GM18907 (cell line): ENCODE data around the gene CACNA1F.
A peak's percentile ranks its signal among the peaks of the same experiment; 100 is the strongest.

Source experiments
- ATAC-seq: cut with Tn5 transposase; IDR thresholded peaks from one replicate; pipeline ENCODE4 v1.9.1; 2021; ENCODE audit warnings: mild to moderate bottlenecking, moderate library complexity; ENCODE audit not compliant: unreplicated experiment

CACNA1F gene

GRCh38 chrX:49231333-49232000, 1.7 kb downstream of the CACNA1F start:
- no peak for ATAC-seq

- peak; percentile 60 for ATAC-seq
These were observed 2.5 kb downstream of the CACNA1F start for GRCh38 chrX:49230500-49231232.

GRCh38 chrX:49228185-49228584, 5.0 kb downstream of the CACNA1F start:
- ATAC-seq, result no peak

GRCh38 chrX:49227726-49228125, 5.4 kb downstream of the CACNA1F start:
- no peak for ATAC-seq

- no peak for ATAC-seq
These were observed 6.2 kb downstream of the CACNA1F start for GRCh38 chrX:49226946-49227345.

GRCh38 chrX:49225858-49226257, 7.3 kb downstream of the CACNA1F start:
- no peak for ATAC-seq

GRCh38 chrX:49221868-49222267, 11.3 kb downstream of the CACNA1F start:
- ATAC-seq, result no peak

- no peak for ATAC-seq
These were observed 13.0 kb downstream of the CACNA1F start for GRCh38 chrX:49220100-49220499.

GRCh38 chrX:49214996-49215526, 18.1 kb downstream of the CACNA1F start:
- no peak for ATAC-seq

- no peak for ATAC-seq
These were observed 18.7 kb downstream of the CACNA1F start for GRCh38 chrX:49214416-49214815.

- no peak for ATAC-seq
These were observed 20.3 kb downstream of the CACNA1F start for GRCh38 chrX:49212861-49213260.

GRCh38 chrX:49212209-49212608, 20.9 kb downstream of the CACNA1F start:
- ATAC-seq, result no peak

- ATAC-seq, result no peak
These were observed 22.1 kb downstream of the CACNA1F start for GRCh38 chrX:49211074-49211473.

- no peak for ATAC-seq
These were observed 22.7 kb downstream of the CACNA1F start for GRCh38 chrX:49210406-49210805.

- no peak for ATAC-seq
These were observed 23.5 kb downstream of the CACNA1F start for GRCh38 chrX:49209434-49210251.

GRCh38 chrX:49208399-49208798, 24.7 kb downstream of the CACNA1F start:
- ATAC-seq, result no peak

- no peak for ATAC-seq
These were observed 26.6 kb downstream of the CACNA1F start for GRCh38 chrX:49206543-49206942.

- ATAC-seq, result no peak
These were observed 27.7 kb downstream of the CACNA1F start for GRCh38 chrX:49205443-49205842.

- no peak for ATAC-seq
These were observed 28.4 kb downstream of the CACNA1F start for GRCh38 chrX:49204709-49205108.

- no peak for ATAC-seq
These were observed 29.1 kb downstream of the CACNA1F start for GRCh38 chrX:49204017-49204416.

GRCh38 chrX:49203536-49203935, 29.6 kb downstream of the CACNA1F start:
- ATAC-seq, result no peak
